MM.1S (cell line): ENCODE data around the gene EP300.

Experiments used
- EZH2phosphoT487 ChIP-seq: fragments of 300-600 bp; sonication (generic); IDR thresholded peaks from 2 replicates; pipeline ENCODE4 v1.6.1; 2018; ENCODE audit warnings: antibody characterized with exemption, low read length
- TF ChIP-seq, protein P1 (sequence below): fragments of 300-600 bp; sonication (generic); IDR thresholded peaks from 2 replicates; pipeline ENCODE4 v1.5.1; 2016; ENCODE audit warnings: antibody characterized with exemption, low read length, mixed read lengths

- TF ChIP-seq, protein P1, sequence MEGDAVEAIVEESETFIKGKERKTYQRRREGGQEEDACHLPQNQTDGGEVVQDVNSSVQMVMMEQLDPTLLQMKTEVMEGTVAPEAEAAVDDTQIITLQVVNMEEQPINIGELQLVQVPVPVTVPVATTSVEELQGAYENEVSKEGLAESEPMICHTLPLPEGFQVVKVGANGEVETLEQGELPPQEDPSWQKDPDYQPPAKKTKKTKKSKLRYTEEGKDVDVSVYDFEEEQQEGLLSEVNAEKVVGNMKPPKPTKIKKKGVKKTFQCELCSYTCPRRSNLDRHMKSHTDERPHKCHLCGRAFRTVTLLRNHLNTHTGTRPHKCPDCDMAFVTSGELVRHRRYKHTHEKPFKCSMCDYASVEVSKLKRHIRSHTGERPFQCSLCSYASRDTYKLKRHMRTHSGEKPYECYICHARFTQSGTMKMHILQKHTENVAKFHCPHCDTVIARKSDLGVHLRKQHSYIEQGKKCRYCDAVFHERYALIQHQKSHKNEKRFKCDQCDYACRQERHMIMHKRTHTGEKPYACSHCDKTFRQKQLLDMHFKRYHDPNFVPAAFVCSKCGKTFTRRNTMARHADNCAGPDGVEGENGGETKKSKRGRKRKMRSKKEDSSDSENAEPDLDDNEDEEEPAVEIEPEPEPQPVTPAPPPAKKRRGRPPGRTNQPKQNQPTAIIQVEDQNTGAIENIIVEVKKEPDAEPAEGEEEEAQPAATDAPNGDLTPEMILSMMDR: no peak
- TF ChIP-seq EZH2phosphoT487: no peak
Measured at GRCh38 chr22:41191467-41191866, 99.1 kb downstream of the EP300 start.
